SU-DHL-6 (cell line): ENCODE measurements around the gene APPL2.

Source experiments
- H2AFZ ChIP-seq: fragments of 200-600 bp; sonication (generic); 2 replicates; pipeline ENCODE4 v1.6.1; 2014; ENCODE audit warnings: low read depth, mild to moderate bottlenecking, moderate library complexity, mixed read lengths, antibody characterized with exemption, low read length; ENCODE audit not compliant: severe bottlenecking
- H3F3A ChIP-seq: fragments of 200-600 bp; shearing (Covaris generic); 2 replicates; pipeline ENCODE4 v1.6.0; 2016; ENCODE audit warnings: antibody characterized with exemption, mild to moderate bottlenecking; ENCODE audit not compliant: insufficient read depth
- H3K27ac ChIP-seq: fragments of 200-600 bp; sonication (generic); 2 replicates; pipeline ENCODE4 v1.5.1; 2016; ENCODE audit warnings: low read depth, mild to moderate bottlenecking, low read length, moderate library complexity, mixed read lengths
- H3K27me3 ChIP-seq: fragments of 200-600 bp; sonication (generic), shearing (Covaris generic); 2 replicates; pipeline ENCODE4 v1.6.0; 2014; ENCODE audit warnings: mild to moderate bottlenecking, low read length
- H3K36me3 ChIP-seq: fragments of 200-600 bp; sonication (generic); 2 replicates; pipeline ENCODE4 v1.6.1; 2014; ENCODE audit warnings: mild to moderate bottlenecking, low read length, mixed read lengths
- H3K4me2 ChIP-seq: fragments of 300-600, 200-600 bp; shearing (Covaris generic), sonication (generic); 2 replicates; pipeline ENCODE4 v1.6.0; 2014; ENCODE audit warnings: low read length, low read depth, mild to moderate bottlenecking; ENCODE audit not compliant: poor library complexity, severe bottlenecking
- H3K4me3 ChIP-seq: fragments of 200-600 bp; sonication (generic); 2 replicates; pipeline ENCODE4 v1.5.1; 2014; ENCODE audit warnings: antibody characterized with exemption, low read length, mild to moderate bottlenecking, mixed read lengths; ENCODE audit not compliant: insufficient read depth, poor library complexity, severe bottlenecking
- H3K79me2 ChIP-seq: fragments of 200-600 bp; sonication (generic); 2 replicates; pipeline ENCODE4 v1.6.1; 2014; ENCODE audit warnings: mild to moderate bottlenecking, low read length, moderate library complexity; ENCODE audit not compliant: insufficient read depth
- H3K9ac ChIP-seq: fragments of 200-600 bp; sonication (generic); 2 replicates; pipeline ENCODE4 v1.7.0; 2014; ENCODE audit warnings: mild to moderate bottlenecking, low read length
- H3K9me2 ChIP-seq: fragments of 200-600 bp; sonication (generic); replicated peaks from 2 replicates; pipeline ENCODE4 v1.6.1; 2014; ENCODE audit warnings: low read length; ENCODE audit not compliant: insufficient read depth
- H3K9me3 ChIP-seq: fragments of 200-600 bp; sonication (generic); 2 replicates; pipeline ENCODE4 v1.6.1; 2014; ENCODE audit warnings: low read length, mixed read lengths; ENCODE audit not compliant: insufficient read depth
- H4K20me1 ChIP-seq: fragments of 200-600 bp; sonication (generic); 2 replicates; pipeline ENCODE4 v1.6.1; 2014; ENCODE audit warnings: low read depth, mild to moderate bottlenecking, antibody characterized with exemption, low read length, moderate library complexity, mixed read lengths
- CTCF ChIP-seq: fragments of 200-600 bp; sonication (generic); IDR thresholded peaks from one replicate; pipeline ENCODE4 v1.5.1; 2017; ENCODE audit warnings: antibody characterized with exemption, mild to moderate bottlenecking, low read length, moderate library complexity; ENCODE audit not compliant: insufficient read depth, poor library complexity, severe bottlenecking
- EZH2phosphoT487 ChIP-seq: fragments of 200-600 bp; sonication (generic), shearing (Covaris generic); conservative IDR thresholded peaks from 2 replicates; pipeline ENCODE4 v1.6.1; 2018; ENCODE audit warnings: mild to moderate bottlenecking, antibody characterized with exemption, low read length, moderate library complexity, mixed read lengths

Gene APPL2

GRCh38 chr12:105156260-105156659 is 79.7 kb downstream of the APPL2 start:
- H3K4me2 ChIP-seq = no peak overlapping the region
- H3F3A ChIP-seq = peaks cover 15% of the 10 kb centered on the region
- no peak overlapping the region for H2AFZ ChIP-seq
- H3K27ac ChIP-seq = no peak overlapping the region
- H3K27me3 ChIP-seq = no peaks in the 10 kb centered on the region
- no peaks in the 10 kb centered on the region for H3K9me2 ChIP-seq
- H3K79me2 ChIP-seq = no peaks in the 10 kb centered on the region
- H3K9me3 ChIP-seq = no peaks in the 10 kb centered on the region
- 0 out of 2 replicates have a peak, but pooled peaks cover 2% of the 10 kb centered on the region for H4K20me1 ChIP-seq
- H3K36me3 ChIP-seq = peaks cover 57% of the 10 kb centered on the region
- no peak overlapping the region for H3K9ac ChIP-seq
- no peak for TF ChIP-seq CTCF
- TF ChIP-seq EZH2phosphoT487 = no peak
- H3K4me3 ChIP-seq = no peak overlapping the region

- no peak overlapping the region for H2AFZ ChIP-seq
- H3K27ac ChIP-seq = no peak overlapping the region
- H3K36me3 ChIP-seq = peaks cover 84% of the 10 kb centered on the region
- TF ChIP-seq EZH2phosphoT487 (no peak), CTCF (no peak)
- no peaks in the 10 kb centered on the region for H4K20me1 ChIP-seq
- H3K27me3 ChIP-seq = no peaks in the 10 kb centered on the region
- no peak overlapping the region for H3K4me3 ChIP-seq
- no peak overlapping the region for H3K4me2 ChIP-seq
- H3K9ac ChIP-seq = no peak overlapping the region
- no peaks in the 10 kb centered on the region for H3K9me3 ChIP-seq
- peaks cover 11% of the 10 kb centered on the region; the same call in 1 of the 2 replicates for H3F3A ChIP-seq
- no peaks in the 10 kb centered on the region for H3K9me2 ChIP-seq
- no peaks in the 10 kb centered on the region for H3K79me2 ChIP-seq
Observed at GRCh38 chr12:105142259-105142658, 93.7 kb downstream of the APPL2 start.

- no peaks in the 10 kb centered on the region for H3K9me3 ChIP-seq
- TF ChIP-seq CTCF (no peak), EZH2phosphoT487 (no peak)
- no peak overlapping the region for H3K9ac ChIP-seq
- H3K4me3 ChIP-seq = no peak overlapping the region
- no peaks in the 10 kb centered on the region for H3K27me3 ChIP-seq
- no peak overlapping the region for H3K4me2 ChIP-seq
- no peaks in the 10 kb centered on the region for H3K9me2 ChIP-seq
- H3F3A ChIP-seq = peaks cover 11% of the 10 kb centered on the region; the same call in 1 of the 2 replicates
- no peaks in the 10 kb centered on the region for H4K20me1 ChIP-seq
- no peaks in the 10 kb centered on the region for H3K79me2 ChIP-seq
- no peak overlapping the region for H3K27ac ChIP-seq
- peaks cover 78% of the 10 kb centered on the region for H3K36me3 ChIP-seq
- H2AFZ ChIP-seq = no peak overlapping the region
Observed at GRCh38 chr12:105141320-105141922, 94.6 kb downstream of the APPL2 start.
